HG02840 (cell line): ENCODE measurements around the gene RASSF8.

ENCODE experiments used
- ATAC-seq: cut with Tn5 transposase; IDR thresholded peaks from one replicate; pipeline ENCODE4 v1.9.1; 2021; ENCODE audit warnings: mild to moderate bottlenecking, moderate library complexity, moderate number of reproducible peaks; ENCODE audit not compliant: unreplicated experiment, low FRiP score

Gene RASSF8

GRCh38 chr12:25990495-25990894 is 32.0 kb downstream of the RASSF8 start:
- no peak for ATAC-seq

GRCh38 chr12:25992026-25992782 is 33.7 kb downstream of the RASSF8 start:
- no peak for ATAC-seq

- ATAC-seq = no peak
Observed at GRCh38 chr12:25993901-25994651, 35.6 kb downstream of the RASSF8 start.

- no peak for ATAC-seq
Observed at GRCh38 chr12:25994901-25995625, 36.6 kb downstream of the RASSF8 start.

- no peak for ATAC-seq
Observed at GRCh38 chr12:25995906-25996305, 37.4 kb downstream of the RASSF8 start.

- ATAC-seq = no peak
Observed at GRCh38 chr12:25996677-25997076, 38.2 kb downstream of the RASSF8 start.

- ATAC-seq = no peak
Observed at GRCh38 chr12:25997201-25997963, 38.9 kb downstream of the RASSF8 start.

GRCh38 chr12:26000898-26001297 is 42.4 kb downstream of the RASSF8 start:
- no peak for ATAC-seq

- ATAC-seq = no peak
Observed at GRCh38 chr12:26001530-26001929, 43.0 kb downstream of the RASSF8 start.

- no peak for ATAC-seq
Observed at GRCh38 chr12:26003065-26003464, 44.6 kb downstream of the RASSF8 start.

GRCh38 chr12:26007566-26007965 is 49.1 kb downstream of the RASSF8 start:
- no peak for ATAC-seq

GRCh38 chr12:26009593-26009992 is 51.1 kb downstream of the RASSF8 start:
- ATAC-seq = no peak

GRCh38 chr12:26010293-26010821 is 51.9 kb downstream of the RASSF8 start:
- ATAC-seq = no peak

GRCh38 chr12:26011099-26011498 is 52.6 kb downstream of the RASSF8 start:
- no peak for ATAC-seq

GRCh38 chr12:26014085-26014484 is 55.6 kb downstream of the RASSF8 start:
- no peak for ATAC-seq

- no peak for ATAC-seq
Observed at GRCh38 chr12:26016516-26016915, 58.0 kb downstream of the RASSF8 start.

GRCh38 chr12:26017484-26018211 is 59.2 kb downstream of the RASSF8 start:
- ATAC-seq = no peak

- ATAC-seq = no peak
Observed at GRCh38 chr12:26018926-26019325, 60.4 kb downstream of the RASSF8 start.

- ATAC-seq = no peak
Observed at GRCh38 chr12:26021534-26021933, 63.1 kb downstream of the RASSF8 start.

GRCh38 chr12:26022043-26022442 is 63.6 kb downstream of the RASSF8 start:
- no peak for ATAC-seq
